H9 (cell line): ENCODE data around the gene ATF6. TPM values are rescaled to one million over a fixed set of nuclear protein-coding genes. Genes with fewer than 3 reads are reported as not detected.

Experiments
- DNase-seq: peaks from one replicate; pipeline ENCODE4 v3.0.0-alpha.2; 2017
- H2AFZ ChIP-seq: one replicate; pipeline ENCODE4 v1.6.1; 2013; ENCODE audit warnings: mild to moderate bottlenecking, low read length, control low read depth, moderate library complexity
- H2AK5ac ChIP-seq: 2 replicates; pipeline ENCODE4 v1.6.1; 2013; ENCODE audit warnings: low read length, control low read depth, mixed read lengths; ENCODE audit not compliant: insufficient read length
- H2BK120ac ChIP-seq: one replicate; pipeline ENCODE4 v1.6.1; 2013; ENCODE audit warnings: low read depth, mild to moderate bottlenecking, low read length, control low read depth, inconsistent platforms; ENCODE audit not compliant: poor library complexity, severe bottlenecking
- H2BK12ac ChIP-seq: 2 replicates; pipeline ENCODE4 v1.6.1; 2013; ENCODE audit warnings: low read length, control low read depth, mixed read lengths, low read depth; ENCODE audit not compliant: insufficient read length
- H2BK15ac ChIP-seq: 2 replicates; pipeline ENCODE4 v1.6.1; 2013; ENCODE audit warnings: low read depth, low read length, control low read depth
- H2BK20ac ChIP-seq: one replicate; pipeline ENCODE4 v1.6.1; 2013; ENCODE audit warnings: low read depth, mild to moderate bottlenecking, low read length, control low read depth, inconsistent platforms; ENCODE audit not compliant: poor library complexity, severe bottlenecking
- H2BK5ac ChIP-seq: 2 replicates; pipeline ENCODE4 v1.6.1; 2013; ENCODE audit warnings: low read length, control low read depth, mixed read lengths; ENCODE audit not compliant: insufficient read length
- H3K14ac ChIP-seq: 2 replicates; pipeline ENCODE4 v1.6.1; 2013; ENCODE audit warnings: low read length, control low read depth; ENCODE audit not compliant: insufficient read depth
- H3K18ac ChIP-seq: 2 replicates; pipeline ENCODE4 v1.6.1; 2013; ENCODE audit warnings: low read depth, mild to moderate bottlenecking, mixed read lengths, low read length, control low read depth; ENCODE audit not compliant: insufficient read length
- H3K23ac ChIP-seq: 2 replicates; pipeline ENCODE4 v1.6.1; 2013; ENCODE audit warnings: low read length, control low read depth, mixed read lengths, low read depth; ENCODE audit not compliant: insufficient read length
- H3K23me2 ChIP-seq: 2 replicates; pipeline ENCODE4 v1.6.1; 2013; ENCODE audit warnings: low read depth, mild to moderate bottlenecking, mixed read lengths, low read length, control low read depth; ENCODE audit not compliant: insufficient read length, poor library complexity, severe bottlenecking
- H3K27ac ChIP-seq: 2 replicates; pipeline ENCODE4 v1.5.1; 2013; ENCODE audit warnings: low read length, control low read depth, mixed read lengths, low read depth; ENCODE audit not compliant: insufficient read length
- H3K27me3 ChIP-seq: 2 replicates; pipeline ENCODE4 v1.6.1; 2013; ENCODE audit warnings: low read length, control low read depth, inconsistent platforms; ENCODE audit not compliant: insufficient read depth
- H3K4ac ChIP-seq: 2 replicates; pipeline ENCODE4 v1.6.1; 2013; ENCODE audit warnings: low read depth, mild to moderate bottlenecking, control low read depth, inconsistent platforms, low read length, moderate library complexity
- H3K4me1 ChIP-seq: 2 replicates; pipeline ENCODE4 v1.6.1; 2013; ENCODE audit warnings: low read length, control low read depth, inconsistent platforms; ENCODE audit not compliant: insufficient read depth
- H3K4me2 ChIP-seq: 2 replicates; pipeline ENCODE4 v1.6.1; 2013; ENCODE audit warnings: low read length, control low read depth, mixed read lengths; ENCODE audit not compliant: insufficient read length, insufficient read depth
- H3K56ac ChIP-seq: 2 replicates; pipeline ENCODE4 v1.6.1; 2013; ENCODE audit warnings: low read depth, mild to moderate bottlenecking, mixed read lengths, low read length, control low read depth; ENCODE audit not compliant: insufficient read length
- H3K79me1 ChIP-seq: 2 replicates; pipeline ENCODE4 v1.6.1; 2013; ENCODE audit warnings: low read depth, mild to moderate bottlenecking, moderate library complexity, low read length, control low read depth, inconsistent platforms; ENCODE audit not compliant: insufficient read depth, poor library complexity, severe bottlenecking
- H3K79me2 ChIP-seq: 2 replicates; pipeline ENCODE4 v1.6.1; 2013; ENCODE audit warnings: low read length, control low read depth, inconsistent platforms; ENCODE audit not compliant: insufficient read depth
- H3K9ac ChIP-seq: 2 replicates; pipeline ENCODE4 v1.6.1; 2013; ENCODE audit warnings: low read length, control low read depth, mixed read lengths; ENCODE audit not compliant: insufficient read length; ENCODE audit errors: extremely low read depth
- H3K9me3 ChIP-seq: one replicate; pipeline ENCODE4 v1.6.1; 2013; ENCODE audit warnings: low read depth, low read length, inconsistent platforms; ENCODE audit not compliant: control insufficient read depth
- H3T11ph ChIP-seq: one replicate; pipeline ENCODE4 v1.6.1; 2013; ENCODE audit warnings: mild to moderate bottlenecking, low read length, control low read depth, inconsistent platforms
- H4K20me1 ChIP-seq: one replicate; pipeline ENCODE4 v1.6.1; 2013; ENCODE audit not compliant: control insufficient read depth, insufficient read length, insufficient read depth
- H4K5ac ChIP-seq: 2 replicates; pipeline ENCODE4 v1.6.1; 2013; ENCODE audit warnings: low read depth, mild to moderate bottlenecking, mixed read lengths, low read length, control low read depth; ENCODE audit not compliant: insufficient read length
- H4K8ac ChIP-seq: replicated peaks from 2 replicates; pipeline ENCODE4 v1.6.1; 2013; ENCODE audit warnings: low read length, control low read depth, mixed read lengths, low read depth; ENCODE audit not compliant: insufficient read length
- H4K91ac ChIP-seq: 2 replicates; pipeline ENCODE4 v1.6.1; 2013; ENCODE audit warnings: low read depth, mild to moderate bottlenecking, moderate library complexity, mixed read lengths, low read length, control low read depth; ENCODE audit not compliant: insufficient read length
- H3K27ac Mint-ChIP-seq, 3 experiments: 2 replicates in 2 of 3; 3 replicates in 1 of 3; pipeline ENCODE4 v1.8.0; 2020 to 2021; ENCODE audit warnings: mixed read lengths in 3 of 3, mild to moderate bottlenecking in 1 of 3, moderate library complexity in 1 of 3
- H3K27me3 Mint-ChIP-seq: 2 replicates; pipeline ENCODE4 v1.8.0; 2021; ENCODE audit warnings: low read depth, mild to moderate bottlenecking, moderate library complexity, mixed read lengths
- H3K36me3 Mint-ChIP-seq, 3 experiments: 2 replicates in 2 of 3; 3 replicates in 1 of 3; pipeline ENCODE4 v1.8.0; 2020 to 2021; ENCODE audit warnings: low read depth in 3 of 3, mixed read lengths in 3 of 3; ENCODE audit not compliant: insufficient read depth in 1 of 3
- H3K4me1 Mint-ChIP-seq, 2 experiments: 2 replicates each; pipeline ENCODE4 v1.8.0; 2020; ENCODE audit warnings: mixed read lengths in 2 of 2
- H3K4me3 Mint-ChIP-seq, 2 experiments: 2 replicates in 1 of 2; 3 replicates in 1 of 2; pipeline ENCODE4 v1.8.0; 2020 to 2021; ENCODE audit warnings: mild to moderate bottlenecking in 2 of 2, mixed read lengths in 2 of 2, moderate library complexity in 1 of 2
- H3K9me3 Mint-ChIP-seq, 2 experiments: 2 replicates in 1 of 2; 3 replicates in 1 of 2; pipeline ENCODE4 v1.8.0; 2020; ENCODE audit warnings: mild to moderate bottlenecking in 2 of 2, mixed read lengths in 2 of 2, moderate library complexity in 1 of 2
- WGBS: extraction: QIAGEN DNeasy Blood & Tissue Kit; methylation state at CpG from one replicate; pipeline ENCODE4 v1.1.7; 2013; ENCODE audit warnings: missing lambda C conversion rate, low lambda C conversion rate, mixed read lengths; ENCODE audit not compliant: insufficient read length; ENCODE audit errors: extremely low coverage; 5-methylcytosine and 5-hydroxymethylcytosine counted together
- total RNA-seq: library from RNA; stranded (reverse); gene quantifications from 2 replicates; pipeline ENCODE4 v1.2.1, GENCODE V29; 2021
- TF ChIP-seq, protein P1 (sequence below): fragments of 200-600 bp; sonication (generic); conservative IDR thresholded peaks from 3 replicates; pipeline ENCODE4 v1.8.0; 2021; ENCODE audit warnings: antibody characterized with exemption, mild to moderate bottlenecking

ATF6 gene
- total RNA-seq, 1 experiment from 2014 or later, result 11.2 TPM

DNA sequence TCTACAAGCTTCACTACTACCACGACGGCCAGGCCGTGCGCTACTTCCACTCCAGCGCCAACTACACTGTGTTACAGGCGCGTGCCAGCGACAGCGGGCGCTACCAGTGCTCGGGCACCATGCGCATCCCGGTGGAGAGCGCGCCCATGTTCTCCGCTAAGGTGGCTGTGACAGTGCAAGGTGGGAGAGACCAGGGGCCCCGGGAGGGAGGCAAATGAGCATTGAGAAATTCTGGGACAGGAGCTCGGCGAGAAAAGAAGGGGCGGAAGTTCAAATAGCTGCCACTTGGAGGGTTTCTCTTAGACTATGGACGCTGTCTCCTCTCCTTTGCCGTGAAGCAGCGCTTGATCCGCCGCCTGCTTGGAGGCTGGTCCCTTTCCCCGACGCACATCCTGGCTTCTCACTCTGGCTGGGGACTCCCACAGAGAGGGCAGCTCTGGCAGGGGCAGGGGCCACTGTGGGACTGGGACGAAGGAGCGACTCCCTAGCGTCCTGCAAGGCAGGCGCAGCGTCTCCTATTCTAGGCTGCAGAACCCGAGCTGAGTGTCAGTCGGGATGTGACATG, 40.1 kb upstream of the ATF6 start:
- H2AFZ ChIP-seq, result no peak overlapping the region
- DNase-seq, result peak; percentile 64
- peaks cover 12 to 21% of the 10 kb centered on the region in 2 experiments for H3K4me1 Mint-ChIP-seq
- TF ChIP-seq, protein P1, sequence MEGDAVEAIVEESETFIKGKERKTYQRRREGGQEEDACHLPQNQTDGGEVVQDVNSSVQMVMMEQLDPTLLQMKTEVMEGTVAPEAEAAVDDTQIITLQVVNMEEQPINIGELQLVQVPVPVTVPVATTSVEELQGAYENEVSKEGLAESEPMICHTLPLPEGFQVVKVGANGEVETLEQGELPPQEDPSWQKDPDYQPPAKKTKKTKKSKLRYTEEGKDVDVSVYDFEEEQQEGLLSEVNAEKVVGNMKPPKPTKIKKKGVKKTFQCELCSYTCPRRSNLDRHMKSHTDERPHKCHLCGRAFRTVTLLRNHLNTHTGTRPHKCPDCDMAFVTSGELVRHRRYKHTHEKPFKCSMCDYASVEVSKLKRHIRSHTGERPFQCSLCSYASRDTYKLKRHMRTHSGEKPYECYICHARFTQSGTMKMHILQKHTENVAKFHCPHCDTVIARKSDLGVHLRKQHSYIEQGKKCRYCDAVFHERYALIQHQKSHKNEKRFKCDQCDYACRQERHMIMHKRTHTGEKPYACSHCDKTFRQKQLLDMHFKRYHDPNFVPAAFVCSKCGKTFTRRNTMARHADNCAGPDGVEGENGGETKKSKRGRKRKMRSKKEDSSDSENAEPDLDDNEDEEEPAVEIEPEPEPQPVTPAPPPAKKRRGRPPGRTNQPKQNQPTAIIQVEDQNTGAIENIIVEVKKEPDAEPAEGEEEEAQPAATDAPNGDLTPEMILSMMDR, result peak; percentile 55; the same call in 2 of the 3 replicates
- WGBS, result no CpG with 5 or more reads among the region's 34 CpGs
- H2BK15ac ChIP-seq, result no peak overlapping the region
- peaks cover 78% of the 10 kb centered on the region for H3K27me3 Mint-ChIP-seq
- H4K20me1 ChIP-seq, result no peaks in the 10 kb centered on the region
- H3K18ac ChIP-seq, result no peak overlapping the region
- peaks cover 9% of the 10 kb centered on the region for H3K23me2 ChIP-seq
- 0 out of 2 replicates have a peak overlapping the region, but pooled peaks have one; percentile 27 for H3K14ac ChIP-seq
- H2BK5ac ChIP-seq, result no peak overlapping the region
- no peak overlapping the region for H3K23ac ChIP-seq
- no peaks in the 10 kb centered on the region for H3K79me1 ChIP-seq
- H2BK20ac ChIP-seq, result no peak overlapping the region
- no peaks in the 10 kb centered on the region; a peak in 1 of 5 replicates for H3K9me3 Mint-ChIP-seq
- H3K56ac ChIP-seq, result no peak overlapping the region
- H3K4ac ChIP-seq, result no peak overlapping the region
- no peak overlapping the region for H4K91ac ChIP-seq
- no peaks in the 10 kb centered on the region; the same call in 1 of the 2 replicates for H3K4me1 ChIP-seq
- H3K27me3 ChIP-seq, result peaks cover 14% of the 10 kb centered on the region; the same call in 1 of the 2 replicates
- H4K5ac ChIP-seq, result no peak overlapping the region
- peak overlapping the region; percentile 78 to 92 for H3K4me3 Mint-ChIP-seq
- H3K36me3 Mint-ChIP-seq, result peaks cover 0 to 2% (median 0%) of the 10 kb centered on the region in 3 experiments; a peak in 2 of 7 replicates
- H3K27ac ChIP-seq, result no peak overlapping the region
- H2BK120ac ChIP-seq, result no peak overlapping the region
- H3K27ac Mint-ChIP-seq, result peak overlapping the region in 1 of 3 experiments; percentile 23; a peak in 1 of 7 replicates
- H4K8ac ChIP-seq, result no peak overlapping the region
- H3K4me2 ChIP-seq, result peak overlapping the region; percentile 98
- H3T11ph ChIP-seq, result no peak overlapping the region
- H2AK5ac ChIP-seq, result no peak overlapping the region
- H3K9me3 ChIP-seq, result no peaks in the 10 kb centered on the region
- H2BK12ac ChIP-seq, result no peak overlapping the region
- peak overlapping the region; percentile 31 for H3K9ac ChIP-seq
- H3K79me2 ChIP-seq, result no peaks in the 10 kb centered on the region
